HT1080 (cell line): ENCODE data around the gene CAMSAP1. TPM values are rescaled to one million over a fixed set of nuclear protein-coding genes. Genes with fewer than 3 reads are reported as not detected.

Source experiments
- DNase-seq: peaks from one replicate; pipeline ENCODE4 v3.0.0-alpha.2; 2015; ENCODE audit warnings: low read depth
- total RNA-seq: library from RNA; depleted of rRNA; stranded (reverse); fragments of >200 nt; shearing (Covaris generic); gene quantifications from 2 replicates; pipeline ENCODE4 v1.2.3, GENCODE V29; 2014

The CAMSAP1 gene
- total RNA-seq, 1 experiment from 2014 or later = 25.6 TPM

- no peak for DNase-seq
Observed at GRCh38 chr9:135939351-135940265, 32.3 kb upstream of the CAMSAP1 start.

- no peak for DNase-seq
Observed at GRCh38 chr9:135937521-135938489, 30.5 kb upstream of the CAMSAP1 start.

- no peak for DNase-seq
Observed at GRCh38 chr9:135933114-135933513, 25.8 kb upstream of the CAMSAP1 start.

GRCh38 chr9:135932656-135933055 is 25.3 kb upstream of the CAMSAP1 start:
- no peak for DNase-seq

- DNase-seq = no peak
Observed at GRCh38 chr9:135931349-135931820, 24.0 kb upstream of the CAMSAP1 start.

- DNase-seq = no peak
Observed at GRCh38 chr9:135930446-135931345, 23.4 kb upstream of the CAMSAP1 start.

- DNase-seq = no peak
Observed at GRCh38 chr9:135929656-135930445, 22.5 kb upstream of the CAMSAP1 start.

- no peak for DNase-seq
Observed at GRCh38 chr9:135928731-135929655, 21.6 kb upstream of the CAMSAP1 start.

- no peak for DNase-seq
Observed at GRCh38 chr9:135928074-135928730, 20.9 kb upstream of the CAMSAP1 start.

GRCh38 chr9:135927195-135928013 is 20.1 kb upstream of the CAMSAP1 start:
- no peak for DNase-seq

- peak; percentile 97 for DNase-seq
Observed at GRCh38 chr9:135926402-135927194, 19.3 kb upstream of the CAMSAP1 start.

- no peak for DNase-seq
Observed at GRCh38 chr9:135925496-135926133, 18.3 kb upstream of the CAMSAP1 start.

- no peak for DNase-seq
Observed at GRCh38 chr9:135924628-135925338, 17.4 kb upstream of the CAMSAP1 start.

GRCh38 chr9:135923508-135923907 is 16.2 kb upstream of the CAMSAP1 start:
- no peak for DNase-seq

GRCh38 chr9:135921749-135922310 is 14.5 kb upstream of the CAMSAP1 start:
- DNase-seq = no peak
